H9 (cell line): ENCODE measurements around the gene SNX22. TPM values are rescaled to one million over a fixed set of nuclear protein-coding genes. Genes with fewer than 3 reads are reported as not detected.

ENCODE experiments used
- DNase-seq: peaks from one replicate; pipeline ENCODE4 v3.0.0-alpha.2; 2017
- H2AFZ ChIP-seq: one replicate; pipeline ENCODE4 v1.6.1; 2013; ENCODE audit warnings: mild to moderate bottlenecking, low read length, control low read depth, moderate library complexity
- H2AK5ac ChIP-seq: 2 replicates; pipeline ENCODE4 v1.6.1; 2013; ENCODE audit warnings: low read length, control low read depth, mixed read lengths; ENCODE audit not compliant: insufficient read length
- H2BK120ac ChIP-seq: one replicate; pipeline ENCODE4 v1.6.1; 2013; ENCODE audit warnings: low read depth, mild to moderate bottlenecking, low read length, control low read depth, inconsistent platforms; ENCODE audit not compliant: poor library complexity, severe bottlenecking
- H2BK12ac ChIP-seq: 2 replicates; pipeline ENCODE4 v1.6.1; 2013; ENCODE audit warnings: low read length, control low read depth, mixed read lengths, low read depth; ENCODE audit not compliant: insufficient read length
- H2BK15ac ChIP-seq: 2 replicates; pipeline ENCODE4 v1.6.1; 2013; ENCODE audit warnings: low read depth, low read length, control low read depth
- H2BK20ac ChIP-seq: one replicate; pipeline ENCODE4 v1.6.1; 2013; ENCODE audit warnings: low read depth, mild to moderate bottlenecking, low read length, control low read depth, inconsistent platforms; ENCODE audit not compliant: poor library complexity, severe bottlenecking
- H2BK5ac ChIP-seq: 2 replicates; pipeline ENCODE4 v1.6.1; 2013; ENCODE audit warnings: low read length, control low read depth, mixed read lengths; ENCODE audit not compliant: insufficient read length
- H3K14ac ChIP-seq: 2 replicates; pipeline ENCODE4 v1.6.1; 2013; ENCODE audit warnings: low read length, control low read depth; ENCODE audit not compliant: insufficient read depth
- H3K18ac ChIP-seq: 2 replicates; pipeline ENCODE4 v1.6.1; 2013; ENCODE audit warnings: low read depth, mild to moderate bottlenecking, mixed read lengths, low read length, control low read depth; ENCODE audit not compliant: insufficient read length
- H3K23ac ChIP-seq: 2 replicates; pipeline ENCODE4 v1.6.1; 2013; ENCODE audit warnings: low read length, control low read depth, mixed read lengths, low read depth; ENCODE audit not compliant: insufficient read length
- H3K23me2 ChIP-seq: 2 replicates; pipeline ENCODE4 v1.6.1; 2013; ENCODE audit warnings: low read depth, mild to moderate bottlenecking, mixed read lengths, low read length, control low read depth; ENCODE audit not compliant: insufficient read length, poor library complexity, severe bottlenecking
- H3K27ac ChIP-seq: 2 replicates; pipeline ENCODE4 v1.5.1; 2013; ENCODE audit warnings: low read length, control low read depth, mixed read lengths, low read depth; ENCODE audit not compliant: insufficient read length
- H3K27me3 ChIP-seq: 2 replicates; pipeline ENCODE4 v1.6.1; 2013; ENCODE audit warnings: low read length, control low read depth, inconsistent platforms; ENCODE audit not compliant: insufficient read depth
- H3K4ac ChIP-seq: 2 replicates; pipeline ENCODE4 v1.6.1; 2013; ENCODE audit warnings: low read depth, mild to moderate bottlenecking, control low read depth, inconsistent platforms, low read length, moderate library complexity
- H3K4me1 ChIP-seq: 2 replicates; pipeline ENCODE4 v1.6.1; 2013; ENCODE audit warnings: low read length, control low read depth, inconsistent platforms; ENCODE audit not compliant: insufficient read depth
- H3K4me2 ChIP-seq: 2 replicates; pipeline ENCODE4 v1.6.1; 2013; ENCODE audit warnings: low read length, control low read depth, mixed read lengths; ENCODE audit not compliant: insufficient read length, insufficient read depth
- H3K56ac ChIP-seq: 2 replicates; pipeline ENCODE4 v1.6.1; 2013; ENCODE audit warnings: low read depth, mild to moderate bottlenecking, mixed read lengths, low read length, control low read depth; ENCODE audit not compliant: insufficient read length
- H3K79me1 ChIP-seq: 2 replicates; pipeline ENCODE4 v1.6.1; 2013; ENCODE audit warnings: low read depth, mild to moderate bottlenecking, moderate library complexity, low read length, control low read depth, inconsistent platforms; ENCODE audit not compliant: insufficient read depth, poor library complexity, severe bottlenecking
- H3K79me2 ChIP-seq: 2 replicates; pipeline ENCODE4 v1.6.1; 2013; ENCODE audit warnings: low read length, control low read depth, inconsistent platforms; ENCODE audit not compliant: insufficient read depth
- H3K9ac ChIP-seq: 2 replicates; pipeline ENCODE4 v1.6.1; 2013; ENCODE audit warnings: low read length, control low read depth, mixed read lengths; ENCODE audit not compliant: insufficient read length; ENCODE audit errors: extremely low read depth
- H3K9me3 ChIP-seq: one replicate; pipeline ENCODE4 v1.6.1; 2013; ENCODE audit warnings: low read depth, low read length, inconsistent platforms; ENCODE audit not compliant: control insufficient read depth
- H3T11ph ChIP-seq: one replicate; pipeline ENCODE4 v1.6.1; 2013; ENCODE audit warnings: mild to moderate bottlenecking, low read length, control low read depth, inconsistent platforms
- H4K20me1 ChIP-seq: one replicate; pipeline ENCODE4 v1.6.1; 2013; ENCODE audit not compliant: control insufficient read depth, insufficient read length, insufficient read depth
- H4K5ac ChIP-seq: 2 replicates; pipeline ENCODE4 v1.6.1; 2013; ENCODE audit warnings: low read depth, mild to moderate bottlenecking, mixed read lengths, low read length, control low read depth; ENCODE audit not compliant: insufficient read length
- H4K8ac ChIP-seq: replicated peaks from 2 replicates; pipeline ENCODE4 v1.6.1; 2013; ENCODE audit warnings: low read length, control low read depth, mixed read lengths, low read depth; ENCODE audit not compliant: insufficient read length
- H4K91ac ChIP-seq: 2 replicates; pipeline ENCODE4 v1.6.1; 2013; ENCODE audit warnings: low read depth, mild to moderate bottlenecking, moderate library complexity, mixed read lengths, low read length, control low read depth; ENCODE audit not compliant: insufficient read length
- H3K27ac Mint-ChIP-seq, 3 experiments: 2 replicates in 2 of 3; 3 replicates in 1 of 3; pipeline ENCODE4 v1.8.0; 2020 to 2021; ENCODE audit warnings: mixed read lengths in 3 of 3, mild to moderate bottlenecking in 1 of 3, moderate library complexity in 1 of 3
- H3K27me3 Mint-ChIP-seq: 2 replicates; pipeline ENCODE4 v1.8.0; 2021; ENCODE audit warnings: low read depth, mild to moderate bottlenecking, moderate library complexity, mixed read lengths
- H3K36me3 Mint-ChIP-seq, 3 experiments: 2 replicates in 2 of 3; 3 replicates in 1 of 3; pipeline ENCODE4 v1.8.0; 2020 to 2021; ENCODE audit warnings: low read depth in 3 of 3, mixed read lengths in 3 of 3; ENCODE audit not compliant: insufficient read depth in 1 of 3
- H3K4me1 Mint-ChIP-seq, 2 experiments: 2 replicates each; pipeline ENCODE4 v1.8.0; 2020; ENCODE audit warnings: mixed read lengths in 2 of 2
- H3K4me3 Mint-ChIP-seq, 2 experiments: 2 replicates in 1 of 2; 3 replicates in 1 of 2; pipeline ENCODE4 v1.8.0; 2020 to 2021; ENCODE audit warnings: mild to moderate bottlenecking in 2 of 2, mixed read lengths in 2 of 2, moderate library complexity in 1 of 2
- H3K9me3 Mint-ChIP-seq, 2 experiments: 2 replicates in 1 of 2; 3 replicates in 1 of 2; pipeline ENCODE4 v1.8.0; 2020; ENCODE audit warnings: mild to moderate bottlenecking in 2 of 2, mixed read lengths in 2 of 2, moderate library complexity in 1 of 2
- CTCF ChIP-seq: fragments of 200-600 bp; sonication (generic); conservative IDR thresholded peaks from 3 replicates; pipeline ENCODE4 v1.8.0; 2021; ENCODE audit warnings: antibody characterized with exemption, mild to moderate bottlenecking
- WGBS: extraction: QIAGEN DNeasy Blood & Tissue Kit; methylation state at CpG from one replicate; pipeline ENCODE4 v1.1.7; 2013; ENCODE audit warnings: missing lambda C conversion rate, low lambda C conversion rate, mixed read lengths; ENCODE audit not compliant: insufficient read length; ENCODE audit errors: extremely low coverage; 5-methylcytosine and 5-hydroxymethylcytosine counted together
- total RNA-seq: library from RNA; stranded (reverse); gene quantifications from 2 replicates; pipeline ENCODE4 v1.2.1, GENCODE V29; 2021

Gene SNX22
- total RNA-seq, 1 experiment from 2014 or later: 4.8 TPM

GRCh38 chr15:64155802-64156651 is 4.5 kb downstream of the SNX22 start:
- H3K79me2 ChIP-seq: no peaks in the 10 kb centered on the region
- no peak overlapping the region for H2AK5ac ChIP-seq
- H2AFZ ChIP-seq: no peak overlapping the region
- H3K4ac ChIP-seq: no peak overlapping the region
- H4K8ac ChIP-seq: no peak overlapping the region
- H3K27me3 ChIP-seq: no peaks in the 10 kb centered on the region
- no peaks in the 10 kb centered on the region for H3K4me1 ChIP-seq
- no peak overlapping the region for H3K4me3 Mint-ChIP-seq
- no peak overlapping the region for H2BK5ac ChIP-seq
- H3K23me2 ChIP-seq: peaks cover 6% of the 10 kb centered on the region
- H3K18ac ChIP-seq: no peak overlapping the region
- H3K9me3 ChIP-seq: no peaks in the 10 kb centered on the region
- no peak overlapping the region for H3T11ph ChIP-seq
- no peaks in the 10 kb centered on the region for H3K9me3 Mint-ChIP-seq
- peaks cover 33 to 60% (median 56%) of the 10 kb centered on the region in 3 experiments for H3K36me3 Mint-ChIP-seq
- H4K20me1 ChIP-seq: no peaks in the 10 kb centered on the region
- WGBS: no CpG with 5 or more reads among the region's 15 CpGs
- H4K5ac ChIP-seq: no peak overlapping the region
- no peak overlapping the region for H2BK12ac ChIP-seq
- H3K56ac ChIP-seq: no peak overlapping the region
- no peak for DNase-seq
- H3K14ac ChIP-seq: no peak overlapping the region
- no peak overlapping the region for H2BK120ac ChIP-seq
- no peak overlapping the region for H3K27ac ChIP-seq
- H3K9ac ChIP-seq: no peak overlapping the region
- H2BK15ac ChIP-seq: no peak overlapping the region
- H3K27me3 Mint-ChIP-seq: peaks cover 14% of the 10 kb centered on the region
- H3K4me1 Mint-ChIP-seq: peaks cover 15% of the 10 kb centered on the region in 2 experiments
- no peak overlapping the region for H2BK20ac ChIP-seq
- H3K23ac ChIP-seq: no peak overlapping the region
- no peak overlapping the region for H3K4me2 ChIP-seq
- peak overlapping the region in 2 of 3 experiments; percentile 2 to 72; a peak in 3 of 7 replicates for H3K27ac Mint-ChIP-seq
- TF ChIP-seq CTCF: no peak
- no peak overlapping the region for H4K91ac ChIP-seq
- H3K79me1 ChIP-seq: no peaks in the 10 kb centered on the region
